ENCODE data around the gene CCDC192. TPM values are rescaled to one million over a fixed set of nuclear protein-coding genes. Genes with fewer than 3 reads are reported as not detected.

The CCDC192 gene
- total RNA-seq, 1 donor from 2014 or later: not detected

DNA sequence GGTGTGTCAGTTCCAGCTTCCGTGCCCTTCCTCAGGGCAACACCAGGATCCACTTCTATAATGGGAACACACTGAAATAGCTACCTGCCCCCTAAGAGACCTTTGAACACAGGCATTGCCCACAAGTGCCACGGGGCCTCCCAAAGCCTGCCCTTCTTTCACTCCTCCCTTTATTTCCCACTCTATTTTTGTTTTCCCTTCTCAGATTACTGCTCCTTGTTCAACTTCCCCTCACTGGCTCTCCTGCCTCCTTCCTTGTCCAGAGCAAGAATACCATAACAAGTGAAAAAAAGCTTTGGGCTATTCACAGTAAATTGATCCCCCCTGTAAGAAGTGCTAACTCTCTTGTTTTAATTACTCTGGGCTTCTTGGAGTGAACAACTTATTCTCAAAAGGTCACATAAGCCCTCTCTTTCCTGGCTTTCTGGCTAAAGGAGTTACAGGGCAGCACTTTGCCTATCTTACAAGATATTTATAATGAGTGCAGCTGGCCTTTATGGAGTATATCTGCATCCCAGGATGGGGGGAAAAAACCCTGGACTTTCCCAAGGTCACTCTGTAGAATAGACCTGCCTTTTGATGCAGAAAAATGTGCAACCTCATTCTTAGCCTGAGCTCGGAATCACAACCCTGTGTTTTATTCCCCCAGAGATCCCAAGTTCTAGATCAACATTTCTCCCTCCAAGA lies 43.0 kb upstream of the CCDC192 start:
- Histone ChIP-seq H3K27ac (ENCODE audit: low read depth, low read length) (no peak overlapping the region), H3K9me3 (ENCODE audit: insufficient read depth, low read depth, low read length) (no peaks in the 10 kb centered on the region), H3K4me3 (ENCODE audit: insufficient read depth, low read depth, low read length) (no peak overlapping the region), H3K9ac (ENCODE audit: low read length) (no peak overlapping the region), H3K4me1 (ENCODE audit: insufficient read depth, low read length) (no peaks in the 10 kb centered on the region), H3K36me3 (ENCODE audit: insufficient read depth, low read length) (no peaks in the 10 kb centered on the region), H3K79me2 (ENCODE audit: insufficient read depth, low read length) (no peaks in the 10 kb centered on the region), H2AFZ (ENCODE audit: low read depth, low read length) (no peak overlapping the region), H3K4me2 (ENCODE audit: low read length) (no peak overlapping the region), H3K27me3 (ENCODE audit: insufficient read depth, low read length) (no peaks in the 10 kb centered on the region), H4K20me1 (ENCODE audit: insufficient read depth, low read length) (no peaks in the 10 kb centered on the region)
- FAIRE-seq (no peak), DNase-seq (ENCODE audit: low read depth) (no peak)
- Mint-ChIP-seq H3K36me3 (ENCODE audit: low read depth, unreplicated experiment) (no peaks in the 10 kb centered on the region), H3K4me3 (ENCODE audit: unreplicated experiment) (no peak overlapping the region), H3K9me3 (ENCODE audit: unreplicated experiment) (no peaks in the 10 kb centered on the region), H3K27ac (ENCODE audit: unreplicated experiment) (no peak overlapping the region), H3K27me3 (ENCODE audit: low read depth, unreplicated experiment) (peaks cover 1% of the 10 kb centered on the region), H3K4me1 (ENCODE audit: low read depth, unreplicated experiment) (peaks cover 3% of the 10 kb centered on the region)
- no peak for TF ChIP-seq EZH2 (IDR thresholded peaks at IDR 0.05; ENCODE audit: insufficient read depth, low read length)
- TF ChIP-seq, protein P1, sequence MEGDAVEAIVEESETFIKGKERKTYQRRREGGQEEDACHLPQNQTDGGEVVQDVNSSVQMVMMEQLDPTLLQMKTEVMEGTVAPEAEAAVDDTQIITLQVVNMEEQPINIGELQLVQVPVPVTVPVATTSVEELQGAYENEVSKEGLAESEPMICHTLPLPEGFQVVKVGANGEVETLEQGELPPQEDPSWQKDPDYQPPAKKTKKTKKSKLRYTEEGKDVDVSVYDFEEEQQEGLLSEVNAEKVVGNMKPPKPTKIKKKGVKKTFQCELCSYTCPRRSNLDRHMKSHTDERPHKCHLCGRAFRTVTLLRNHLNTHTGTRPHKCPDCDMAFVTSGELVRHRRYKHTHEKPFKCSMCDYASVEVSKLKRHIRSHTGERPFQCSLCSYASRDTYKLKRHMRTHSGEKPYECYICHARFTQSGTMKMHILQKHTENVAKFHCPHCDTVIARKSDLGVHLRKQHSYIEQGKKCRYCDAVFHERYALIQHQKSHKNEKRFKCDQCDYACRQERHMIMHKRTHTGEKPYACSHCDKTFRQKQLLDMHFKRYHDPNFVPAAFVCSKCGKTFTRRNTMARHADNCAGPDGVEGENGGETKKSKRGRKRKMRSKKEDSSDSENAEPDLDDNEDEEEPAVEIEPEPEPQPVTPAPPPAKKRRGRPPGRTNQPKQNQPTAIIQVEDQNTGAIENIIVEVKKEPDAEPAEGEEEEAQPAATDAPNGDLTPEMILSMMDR (IDR thresholded peaks at IDR 0.05; ENCODE audit: insufficient read depth, low read depth, low read length): no peak

DNA sequence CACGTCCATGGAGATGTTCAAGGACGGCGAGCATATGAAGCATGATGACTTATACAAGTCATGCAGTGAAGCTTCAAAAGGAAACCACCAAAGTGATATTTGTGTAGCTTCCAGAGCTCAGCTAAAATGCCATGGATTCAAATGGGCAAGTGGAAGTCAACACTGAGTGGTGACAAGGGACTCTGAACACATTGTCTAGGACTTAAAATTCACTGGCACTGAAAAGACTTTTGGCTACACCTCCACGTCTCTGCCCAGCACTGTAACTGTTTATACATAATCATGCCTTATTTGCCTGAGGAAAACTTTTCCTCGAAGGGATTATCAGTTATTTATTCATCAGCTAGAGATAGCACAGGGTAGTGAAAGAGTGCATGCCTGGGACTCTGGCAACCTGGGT lies 39.1 kb upstream of the CCDC192 start:
- Histone ChIP-seq H3K79me2 (ENCODE audit: insufficient read depth, low read length) (no peaks in the 10 kb centered on the region), H3K27me3 (ENCODE audit: insufficient read depth, low read length) (no peaks in the 10 kb centered on the region), H3K36me3 (ENCODE audit: insufficient read depth, low read length) (no peaks in the 10 kb centered on the region), H2AFZ (ENCODE audit: low read depth, low read length) (no peak overlapping the region), H3K9ac (ENCODE audit: low read length) (no peak overlapping the region), H4K20me1 (ENCODE audit: insufficient read depth, low read length) (no peaks in the 10 kb centered on the region), H3K27ac (ENCODE audit: low read depth, low read length) (no peak overlapping the region), H3K9me3 (ENCODE audit: insufficient read depth, low read depth, low read length) (no peaks in the 10 kb centered on the region), H3K4me2 (ENCODE audit: low read length) (no peak overlapping the region), H3K4me3 (ENCODE audit: insufficient read depth, low read depth, low read length) (no peak overlapping the region), H3K4me1 (ENCODE audit: insufficient read depth, low read length) (no peaks in the 10 kb centered on the region)
- Mint-ChIP-seq H3K4me3 (ENCODE audit: unreplicated experiment) (no peak overlapping the region), H3K9me3 (ENCODE audit: unreplicated experiment) (no peaks in the 10 kb centered on the region), H3K36me3 (ENCODE audit: low read depth, unreplicated experiment) (no peaks in the 10 kb centered on the region), H3K27ac (ENCODE audit: unreplicated experiment) (no peak overlapping the region), H3K27me3 (ENCODE audit: low read depth, unreplicated experiment) (no peaks in the 10 kb centered on the region), H3K4me1 (ENCODE audit: low read depth, unreplicated experiment) (peaks cover 3% of the 10 kb centered on the region)
- TF ChIP-seq EZH2 (IDR thresholded peaks at IDR 0.05; ENCODE audit: insufficient read depth, low read length): no peak
- TF ChIP-seq, protein P1 (IDR thresholded peaks at IDR 0.05; ENCODE audit: insufficient read depth, low read depth, low read length): no peak
- FAIRE-seq: no peak
- no peak for DNase-seq (ENCODE audit: low read depth)

DNA sequence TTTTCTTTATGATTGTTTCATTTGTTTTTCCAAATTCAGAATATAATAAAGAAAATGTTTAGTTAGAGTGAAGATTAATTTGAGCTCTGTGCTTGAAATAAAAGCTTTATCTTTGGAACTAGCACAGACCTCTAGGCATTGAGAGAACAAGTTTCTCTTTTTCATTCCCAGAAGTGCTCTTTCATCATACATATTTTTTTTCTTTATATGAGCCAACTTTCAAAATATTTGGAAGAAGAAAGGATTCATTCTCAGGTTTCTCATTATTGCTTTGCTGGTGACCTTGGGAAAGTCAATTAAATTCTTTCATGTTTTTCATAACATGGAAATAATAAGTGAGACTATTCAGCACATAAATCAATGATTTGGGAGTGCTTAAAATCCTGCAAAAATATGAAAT lies 37.5 kb upstream of the CCDC192 start:
- no peaks in the 10 kb centered on the region for H3K36me3 ChIP-seq (ENCODE audit: insufficient read depth, low read length)
- H2AFZ ChIP-seq (ENCODE audit: low read depth, low read length): no peak overlapping the region
- no peaks in the 10 kb centered on the region for H3K4me1 ChIP-seq (ENCODE audit: insufficient read depth, low read length)
- H3K4me2 ChIP-seq (ENCODE audit: low read length): no peak overlapping the region
- DNase-seq (ENCODE audit: low read depth) (no peak), FAIRE-seq (no peak)
- no peak overlapping the region for H3K27ac ChIP-seq (ENCODE audit: low read depth, low read length)
- H3K9me3 ChIP-seq (ENCODE audit: insufficient read depth, low read depth, low read length): no peaks in the 10 kb centered on the region
- Mint-ChIP-seq H3K4me3 (ENCODE audit: unreplicated experiment) (no peak overlapping the region), H3K36me3 (ENCODE audit: low read depth, unreplicated experiment) (no peaks in the 10 kb centered on the region), H3K27ac (ENCODE audit: unreplicated experiment) (no peak overlapping the region), H3K9me3 (ENCODE audit: unreplicated experiment) (no peaks in the 10 kb centered on the region), H3K4me1 (ENCODE audit: low read depth, unreplicated experiment) (no peaks in the 10 kb centered on the region), H3K27me3 (ENCODE audit: low read depth, unreplicated experiment) (no peaks in the 10 kb centered on the region)
- no peaks in the 10 kb centered on the region for H4K20me1 ChIP-seq (ENCODE audit: insufficient read depth, low read length)
- H3K9ac ChIP-seq (ENCODE audit: low read length): no peak overlapping the region
- no peaks in the 10 kb centered on the region for H3K79me2 ChIP-seq (ENCODE audit: insufficient read depth, low read length)
- no peaks in the 10 kb centered on the region for H3K27me3 ChIP-seq (ENCODE audit: insufficient read depth, low read length)
- TF ChIP-seq, protein P1 (IDR thresholded peaks at IDR 0.05; ENCODE audit: insufficient read depth, low read depth, low read length): no peak
- no peak for TF ChIP-seq EZH2 (IDR thresholded peaks at IDR 0.05; ENCODE audit: insufficient read depth, low read length)
- H3K4me3 ChIP-seq (ENCODE audit: insufficient read depth, low read depth, low read length): no peak overlapping the region

Data from astrocyte (in vitro differentiated cells and primary cell).